Stimulated activated CD4-positive, alpha-beta T cell treated with anti-CD3 and anti-CD28 coated beads, Interleukin-1b, Interleukin-23, amount 100 ng/mL, for 24 hours (primary cell): ENCODE results near the gene BABAM2.
"Not testable (repeated sequence)": the region's sequence is repeated elsewhere in the genome, so short reads cannot be mapped to it uniquely, and the experiment has no call there.

Source experiments
- DNase-seq, 4 experiments: peaks; one replicate each; pipeline ENCODE4 v3.0.0-alpha.2; 2020; ENCODE audit warnings: low read depth in 4 of 4, low spot score in 1 of 4

BABAM2 gene

DNA sequence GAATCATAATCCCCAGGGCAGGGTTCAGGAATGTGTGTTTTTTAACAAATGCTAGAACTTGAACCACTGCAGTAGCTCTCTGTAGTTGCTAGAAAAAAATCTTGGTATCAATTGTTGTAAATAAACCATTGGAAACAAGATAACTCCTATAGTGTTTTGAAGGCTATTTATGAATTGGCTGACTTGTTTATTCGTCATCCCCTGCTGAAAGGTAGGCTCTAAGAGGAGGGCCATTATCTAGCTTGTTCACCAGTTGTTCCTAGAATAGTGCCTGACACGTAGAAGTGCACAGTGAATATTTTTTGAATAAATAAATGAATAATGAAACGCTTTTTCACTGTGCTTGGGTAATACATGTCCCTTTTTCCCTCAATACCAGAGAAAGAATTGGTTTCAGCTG is 211.4 kb downstream of the BABAM2 start:
- no peak for DNase-seq

DNA sequence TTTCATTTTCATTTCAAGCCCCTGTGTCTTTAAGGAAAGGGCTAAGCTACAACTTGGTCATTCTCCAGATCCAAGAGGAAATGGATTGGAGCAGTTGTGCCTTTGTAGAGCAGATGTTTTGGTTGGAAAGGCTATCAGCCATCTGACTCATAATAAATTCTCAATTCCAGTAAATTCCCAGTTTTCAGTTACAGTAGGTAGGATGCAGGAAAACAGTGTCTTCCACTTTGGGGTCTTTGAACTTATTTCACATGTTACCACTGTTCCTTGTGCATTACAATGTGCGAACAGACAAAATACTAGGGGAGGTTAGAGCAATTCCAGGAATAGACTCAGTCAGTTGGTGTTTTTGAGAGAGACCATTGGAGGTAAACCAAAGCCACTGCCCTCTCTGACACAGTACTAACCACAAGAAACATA is 211.9 kb downstream of the BABAM2 start:
- DNase-seq = no peak

DNA sequence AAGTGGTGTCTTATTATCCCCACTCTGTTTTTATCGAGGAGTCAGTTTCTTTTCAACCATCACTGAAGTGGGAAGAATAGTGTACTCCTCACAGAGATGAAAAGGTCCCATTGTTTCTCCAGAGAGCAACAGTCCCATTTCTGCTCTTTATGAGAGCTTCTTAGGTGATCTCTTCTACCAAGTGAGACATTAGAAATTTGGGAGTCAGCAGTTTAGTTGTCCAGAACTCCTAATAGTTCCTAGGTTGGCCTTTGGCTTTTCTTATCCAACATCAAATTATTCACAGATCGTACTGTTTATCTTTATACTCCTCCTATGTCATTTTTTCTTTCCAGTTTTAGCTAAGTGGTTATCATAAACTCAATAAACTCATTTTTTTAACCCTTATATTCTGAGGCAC is 213.1 kb downstream of the BABAM2 start:
- no peak for DNase-seq

DNA sequence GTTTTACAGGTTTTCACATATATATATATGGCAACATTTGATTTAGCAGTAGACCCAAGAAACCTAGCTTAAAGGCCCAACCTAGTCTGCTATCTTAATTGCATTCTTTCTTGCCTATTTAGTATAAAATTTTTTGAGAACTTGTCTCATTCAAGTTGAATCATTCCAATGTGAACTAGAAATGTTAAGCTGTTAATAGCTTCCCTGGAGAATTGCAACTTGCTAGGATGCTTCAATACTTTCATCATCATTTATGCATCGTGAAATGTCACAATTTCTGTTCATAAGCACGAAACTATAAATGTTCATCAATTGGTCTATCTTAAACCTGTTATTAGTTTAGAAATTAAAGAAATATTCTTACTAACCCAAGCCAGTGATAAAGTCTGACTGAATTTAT is 217.6 kb downstream of the BABAM2 start:
- no peak for DNase-seq

DNA sequence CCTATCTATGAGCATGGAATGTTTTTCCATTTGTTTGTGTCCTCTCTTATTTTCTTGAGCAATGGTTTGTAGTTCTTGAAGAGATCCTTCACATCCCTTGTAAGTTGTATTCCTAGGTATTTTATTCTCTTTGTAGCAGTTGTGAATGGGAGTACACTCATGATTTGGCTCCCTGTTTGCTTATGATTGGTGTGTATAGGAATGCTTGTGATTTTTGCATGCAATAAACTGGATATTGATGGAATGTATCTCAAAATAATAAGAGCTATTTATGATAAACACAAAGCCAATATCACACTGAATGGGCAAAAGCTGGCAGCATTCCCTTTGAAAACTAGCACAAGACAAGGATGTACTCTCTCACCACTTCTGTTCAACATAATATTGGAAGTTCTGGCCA is 223.2 kb downstream of the BABAM2 start:
- DNase-seq = not testable (repeated sequence)

DNA sequence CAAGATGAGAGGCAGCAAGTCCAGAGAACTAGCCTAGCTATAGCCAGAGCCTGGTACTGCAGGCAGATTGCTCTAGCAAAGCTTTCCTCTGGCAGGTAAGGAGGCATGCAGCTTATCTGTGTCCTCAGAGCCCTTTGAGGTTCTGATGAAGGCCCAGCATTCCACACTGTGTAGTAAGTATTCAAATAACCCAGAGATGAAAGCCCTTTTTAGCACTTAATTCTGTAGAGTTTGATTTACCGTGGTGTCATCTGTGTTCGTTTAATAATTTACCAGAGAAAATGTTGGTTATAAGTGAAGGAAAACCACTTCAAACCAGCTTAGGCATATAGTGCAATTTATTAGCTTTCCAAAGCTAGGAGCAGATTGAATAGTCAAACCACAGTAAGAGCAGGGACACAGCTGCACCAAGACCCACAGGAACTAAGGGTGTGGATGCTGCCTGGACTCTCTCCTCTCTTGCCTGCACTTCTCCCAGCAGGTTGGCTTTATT is 226.6 kb downstream of the BABAM2 start:
- no peak for DNase-seq

DNA sequence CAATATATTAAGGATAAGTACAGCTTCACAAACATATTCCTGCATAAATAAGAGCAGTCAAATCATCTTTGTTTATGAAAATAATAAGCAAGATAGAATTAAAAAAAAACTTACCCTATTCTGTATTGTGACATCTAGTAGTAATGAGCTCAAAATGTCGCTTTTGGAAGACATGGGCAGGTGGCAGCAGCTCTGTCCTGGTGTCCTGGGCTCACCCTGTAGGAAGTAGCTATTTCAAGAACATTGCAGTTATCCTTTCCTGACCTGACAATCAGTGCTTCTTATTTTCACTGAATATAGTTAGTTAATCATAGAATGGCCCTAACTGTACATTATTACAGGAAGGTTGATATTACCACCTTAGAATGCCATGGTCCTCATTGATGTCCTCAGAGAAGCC is 229.1 kb downstream of the BABAM2 start:
- DNase-seq = no peak

DNA sequence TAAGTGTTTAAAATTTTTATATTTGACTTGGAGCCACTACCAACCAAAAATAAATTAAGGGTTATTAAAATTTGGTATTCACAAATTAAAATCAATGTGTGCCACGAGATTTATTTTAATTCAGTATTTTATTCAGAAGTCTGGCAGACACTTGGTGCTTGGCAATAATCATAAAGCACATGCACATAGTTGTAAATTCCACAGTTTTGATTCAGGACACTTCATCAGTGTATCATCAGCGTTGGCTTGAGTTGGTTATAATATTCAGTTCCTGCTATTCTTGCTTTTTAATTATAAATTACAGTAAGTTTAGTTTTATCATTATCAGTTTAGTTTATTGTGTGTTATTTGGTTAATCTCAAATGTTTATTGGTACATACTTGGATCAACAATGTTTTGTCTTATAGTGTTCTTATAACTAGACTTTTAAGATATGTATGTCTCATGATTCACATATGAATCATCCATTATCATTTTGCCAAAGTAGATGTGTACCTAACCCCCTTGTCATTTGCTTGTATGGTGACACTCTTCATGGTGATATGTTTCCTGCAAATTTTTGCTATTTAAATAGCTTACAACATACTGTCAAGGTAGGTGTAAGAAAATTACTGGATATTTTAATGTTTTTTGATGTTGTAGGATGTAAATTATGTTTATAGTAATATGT is 237.9 kb downstream of the BABAM2 start:
- no peak for DNase-seq

DNA sequence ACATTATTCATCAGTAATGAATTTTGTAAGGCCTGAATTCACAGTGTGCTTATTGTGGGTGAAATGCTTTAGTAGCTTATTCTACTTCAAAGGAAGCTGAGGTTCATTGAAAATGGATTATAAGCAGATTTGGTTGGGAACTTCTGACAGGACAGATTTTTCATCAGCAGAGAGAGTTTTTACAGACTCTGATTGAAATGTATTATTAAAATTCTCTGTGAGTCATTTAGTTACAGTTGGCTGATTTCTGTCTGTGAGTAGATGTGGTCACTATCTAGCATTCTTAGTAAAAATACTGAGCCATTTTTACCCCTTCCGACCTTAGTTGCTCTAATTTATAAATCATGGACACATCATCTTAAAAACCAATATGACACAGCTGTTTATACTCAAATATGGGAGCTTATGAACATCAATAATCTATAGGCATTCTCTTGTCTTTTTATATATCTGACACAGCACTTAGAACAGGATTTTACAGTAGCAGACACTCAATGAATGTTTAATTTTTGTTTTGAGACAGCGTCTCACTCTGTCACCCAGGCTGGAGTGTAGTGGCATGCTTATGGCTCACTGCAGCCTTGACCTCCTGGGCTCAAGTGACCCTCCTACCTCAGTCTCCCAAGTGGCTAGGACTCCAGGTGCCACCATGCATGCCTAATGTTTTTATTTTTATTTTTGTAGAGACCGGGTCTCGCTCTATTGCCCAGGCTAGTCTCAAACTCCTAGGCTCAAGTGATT is 239.6 kb downstream of the BABAM2 start:
- DNase-seq = no peak

DNA sequence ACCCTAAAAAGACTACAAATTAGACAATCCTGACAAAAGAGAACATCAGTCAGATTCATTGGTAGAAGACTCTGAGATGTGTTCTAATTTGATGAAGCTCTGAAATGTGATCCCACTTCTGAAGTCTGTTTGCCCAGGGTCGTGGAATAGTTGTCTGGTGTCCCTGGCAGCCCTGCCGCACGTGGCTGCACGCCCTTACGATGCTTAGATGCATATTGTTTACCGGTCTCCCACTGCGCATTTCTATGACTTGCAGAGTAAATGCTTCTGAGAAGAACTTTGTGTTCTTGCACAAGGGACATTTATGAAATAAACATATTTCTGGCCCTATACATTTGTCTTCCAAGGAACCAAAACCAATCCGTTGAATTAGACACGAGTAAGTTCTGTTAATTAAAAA is 243.2 kb downstream of the BABAM2 start:
- DNase-seq = no peak

DNA sequence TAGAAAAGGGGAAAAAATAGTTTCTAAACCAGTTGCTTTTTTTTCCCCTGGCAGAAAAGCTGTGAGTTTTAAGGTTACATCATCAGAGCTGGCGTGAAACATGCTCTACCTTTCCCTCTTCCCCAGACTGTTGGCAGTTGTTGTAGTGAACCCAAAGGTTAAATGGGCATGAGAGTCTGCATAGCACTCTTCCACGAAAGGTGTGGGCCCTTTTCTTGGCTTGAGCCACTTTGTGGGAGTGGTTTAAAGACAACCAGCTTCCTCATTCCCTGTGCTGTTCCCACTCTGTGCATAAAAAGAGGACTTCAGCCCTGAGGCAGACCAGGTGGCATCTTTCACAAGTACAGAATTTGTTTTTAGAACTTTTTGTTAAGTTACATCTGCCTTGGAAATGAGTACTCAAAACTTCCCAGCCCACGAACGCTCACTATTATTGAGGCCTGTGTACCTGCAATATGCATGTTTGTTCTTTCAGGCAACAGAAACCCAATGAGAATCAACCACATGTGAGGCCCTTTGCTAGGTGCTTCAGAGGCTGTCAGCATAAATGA is 243.8 kb downstream of the BABAM2 start:
- no peak for DNase-seq

DNA sequence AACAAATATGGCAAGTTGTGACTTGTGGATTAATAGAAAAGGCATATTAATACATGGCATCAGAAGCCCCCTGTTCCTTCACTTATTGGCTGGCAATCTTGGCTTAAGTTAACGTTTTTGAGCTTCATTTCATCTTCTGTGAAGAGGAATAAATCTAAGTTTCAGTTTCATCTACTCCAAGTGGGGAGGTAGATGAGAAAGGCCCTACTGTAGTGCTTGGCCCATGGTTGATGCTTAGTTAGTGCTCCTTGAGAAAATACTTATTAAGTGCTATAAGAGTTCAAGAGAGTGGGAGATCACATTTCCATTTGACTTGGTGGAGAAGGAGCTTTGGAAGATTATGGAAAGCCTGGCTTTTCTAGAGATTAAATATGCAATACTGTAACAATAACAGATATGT is 244.3 kb downstream of the BABAM2 start:
- no peak for DNase-seq

DNA sequence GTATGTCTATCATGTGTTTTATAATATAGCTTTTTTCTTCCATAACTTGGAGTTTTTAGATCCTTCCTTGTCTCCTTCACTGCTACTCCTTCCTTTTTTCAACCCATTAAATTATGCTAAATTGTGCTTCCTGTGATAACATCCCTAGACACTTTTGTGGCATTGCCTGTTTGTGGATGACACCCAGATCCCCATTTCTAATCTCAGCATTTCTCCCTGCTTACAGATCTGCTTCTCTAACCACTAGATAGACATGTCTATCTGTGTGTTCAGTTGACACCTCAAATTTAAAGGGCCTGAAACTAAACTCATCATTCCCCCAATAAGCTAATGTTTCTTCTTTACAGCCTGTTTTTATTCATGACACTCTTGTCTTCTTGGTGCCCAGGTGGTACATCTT is 244.8 kb downstream of the BABAM2 start:
- no peak for DNase-seq

DNA sequence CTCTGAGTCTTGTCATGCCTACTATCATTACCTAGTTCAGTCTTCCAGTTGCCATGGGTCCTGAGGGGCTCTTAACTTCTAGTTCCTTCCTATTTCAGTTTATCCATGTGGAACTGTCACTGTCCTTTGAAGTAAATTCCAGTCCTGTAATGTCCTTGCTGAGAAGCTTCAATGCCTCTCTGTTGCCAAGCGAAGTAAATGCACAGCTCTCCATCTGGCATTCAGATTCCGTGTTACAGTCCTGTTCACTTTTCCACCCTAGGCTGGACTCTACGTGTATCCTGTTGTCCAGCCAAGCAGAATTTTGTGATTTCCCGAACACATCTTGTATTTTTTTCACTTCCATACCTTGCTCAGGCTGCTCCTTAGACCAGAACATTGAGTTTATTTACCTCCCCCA is 245.3 kb downstream of the BABAM2 start:
- DNase-seq = no peak

DNA sequence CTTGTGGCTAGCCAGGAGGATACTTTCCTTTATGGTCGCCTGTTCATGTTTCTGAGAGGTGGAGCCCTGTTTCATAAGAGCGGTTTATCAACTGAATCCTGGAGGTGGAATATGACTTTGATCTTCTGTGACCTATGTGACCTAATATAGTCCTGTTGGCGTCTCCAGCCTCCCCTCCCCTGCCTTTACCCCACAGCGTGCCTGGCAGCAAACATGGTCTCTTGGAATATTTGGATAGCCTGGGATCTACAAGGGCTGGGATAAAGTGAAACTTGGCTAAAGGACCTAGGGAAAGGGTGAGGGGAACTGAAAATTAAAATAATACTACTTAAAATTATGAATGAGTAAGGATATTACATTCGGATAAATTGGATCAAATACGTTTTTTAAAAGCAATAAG is 246.0 kb downstream of the BABAM2 start:
- DNase-seq = no peak

DNA sequence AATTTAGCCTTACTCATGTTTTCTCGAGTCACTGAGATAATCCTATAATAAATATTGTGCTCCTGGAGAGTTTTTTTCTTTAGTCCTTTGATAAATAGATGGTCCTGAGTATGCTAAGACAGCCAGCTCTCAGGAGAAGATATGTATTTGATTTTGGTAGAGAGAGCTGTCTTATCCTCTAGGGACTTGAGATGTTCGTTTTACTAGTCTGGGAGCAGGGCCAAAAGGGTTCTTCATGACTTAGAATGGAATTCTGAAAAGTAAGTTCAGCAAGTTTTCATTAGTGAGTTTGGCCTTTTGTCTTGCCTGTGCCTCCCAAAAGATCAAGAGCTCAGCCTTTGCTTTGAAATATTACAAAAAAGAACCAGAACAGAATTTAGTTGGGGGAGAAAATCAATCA is 246.7 kb downstream of the BABAM2 start:
- no peak for DNase-seq

DNA sequence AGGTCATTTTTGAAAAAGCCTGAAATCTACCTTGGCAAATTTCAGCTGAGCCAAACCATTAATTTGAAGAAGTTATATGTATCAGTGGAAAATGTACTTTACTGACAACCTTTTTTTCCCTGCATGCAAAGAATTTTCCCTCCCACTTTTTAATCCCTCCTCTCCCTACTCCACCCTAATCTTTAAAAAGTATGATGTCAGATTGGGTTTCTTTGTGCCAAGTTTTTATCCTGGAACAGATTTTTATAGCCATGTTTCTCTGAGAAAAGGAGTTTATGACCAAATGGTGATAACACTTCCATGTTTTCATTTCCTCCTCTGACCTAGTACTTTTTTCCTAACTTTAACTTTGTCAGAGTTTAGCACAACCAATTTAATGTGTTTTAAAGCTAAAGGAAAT is 251.9 kb downstream of the BABAM2 start:
- no peak for DNase-seq

DNA sequence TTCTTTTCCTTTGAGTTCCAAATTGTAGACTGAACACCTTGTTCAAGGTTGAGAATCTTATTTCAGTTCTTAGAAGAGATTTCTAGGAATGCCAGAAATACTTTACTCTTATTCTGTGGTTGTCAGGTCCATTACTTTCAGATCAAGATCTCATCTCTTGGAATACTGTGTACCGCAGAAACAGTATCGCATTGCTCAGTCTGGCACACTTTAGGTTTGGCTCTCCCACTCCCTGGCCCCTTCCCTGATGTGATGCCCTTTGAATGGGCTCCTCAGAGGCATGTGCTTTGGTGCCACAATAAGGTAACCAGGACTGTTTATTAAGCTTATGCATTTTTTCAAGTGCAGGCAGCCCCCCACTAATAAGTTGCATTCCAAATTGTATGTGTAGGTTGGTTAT is 257.5 kb downstream of the BABAM2 start:
- DNase-seq = no peak

DNA sequence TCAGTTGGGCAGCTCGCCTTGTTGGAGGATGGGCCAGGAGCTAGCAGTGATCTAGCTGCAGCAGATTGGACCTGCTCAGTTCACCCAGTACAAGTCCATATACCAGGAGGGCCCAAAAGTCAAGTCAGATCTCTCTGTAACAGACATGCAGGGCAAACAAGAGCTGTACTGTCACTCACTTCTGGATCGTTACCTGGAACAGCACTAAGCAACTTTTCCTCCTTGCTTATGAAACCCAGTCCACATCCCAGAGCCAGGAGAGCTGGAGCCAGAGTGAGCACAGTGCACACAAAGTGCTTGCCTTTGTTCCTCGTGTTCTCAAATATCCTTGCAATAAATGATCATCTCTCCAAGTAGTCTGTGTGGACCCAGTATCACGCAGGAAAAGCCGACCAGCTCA is 258.0 kb downstream of the BABAM2 start:
- no peak for DNase-seq

DNA sequence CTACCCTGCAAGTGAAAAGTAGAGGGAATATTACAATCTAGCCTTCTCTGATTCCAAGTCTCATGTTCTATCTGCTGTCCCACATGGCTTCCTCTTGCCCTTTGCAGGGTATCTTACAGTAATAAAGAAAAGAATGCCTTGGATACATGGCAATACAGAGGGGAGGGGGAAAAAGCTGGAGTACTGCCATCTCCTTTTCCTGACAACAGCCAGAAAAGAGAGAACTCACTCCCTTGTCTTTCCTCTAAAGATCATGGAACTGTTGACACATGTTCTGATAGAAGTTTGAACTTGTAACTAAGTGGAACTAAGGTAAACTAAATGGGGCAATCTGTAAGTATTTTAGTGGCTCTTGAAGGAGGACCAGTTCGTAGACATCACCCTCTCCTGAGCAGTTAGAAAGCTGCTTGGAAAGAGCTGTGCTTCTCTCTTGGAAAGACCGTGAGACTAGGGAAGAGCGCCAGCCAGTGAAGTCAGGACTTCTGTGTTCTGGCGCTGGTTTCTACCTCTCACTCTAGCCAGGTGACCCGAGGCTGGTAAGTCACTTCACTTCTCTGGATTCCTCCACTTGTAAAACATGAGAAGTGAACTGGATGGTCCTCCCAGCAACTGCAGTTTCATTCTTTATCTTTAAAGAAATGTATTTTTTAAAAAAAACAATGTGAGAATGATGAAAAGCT is 259.8 kb downstream of the BABAM2 start:
- no peak for DNase-seq

DNA sequence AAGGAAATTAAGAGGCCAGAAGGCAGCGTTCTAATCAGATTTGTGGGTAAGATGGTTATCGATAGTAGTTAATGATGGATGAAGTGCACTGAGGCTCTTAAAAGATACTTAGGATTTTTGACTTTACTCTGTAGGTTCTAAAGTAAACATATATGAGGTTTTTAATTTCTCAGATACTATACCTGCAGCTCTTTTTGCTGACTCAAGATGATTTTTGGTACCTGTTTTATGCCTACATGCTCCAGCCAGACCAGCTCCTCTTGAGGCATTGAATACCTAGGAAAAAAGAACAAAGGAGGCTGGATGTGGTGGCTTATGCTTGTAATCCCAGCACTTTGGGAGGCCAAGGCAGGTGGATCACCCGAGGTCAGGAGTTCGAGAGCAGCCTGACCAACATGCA is 260.5 kb downstream of the BABAM2 start:
- DNase-seq = no peak
